HG03159 (cell line): Measurements from ENCODE around the gene ADPRHL1.
"Not testable (repeated sequence)": the region's sequence is repeated elsewhere in the genome, so short reads cannot be mapped to it uniquely, and the experiment has no call there.

ENCODE experiments used
- ATAC-seq: cut with Tn5 transposase; IDR thresholded peaks from one replicate; pipeline ENCODE4 v1.9.1; 2021; ENCODE audit warnings: mild to moderate bottlenecking, moderate library complexity; ENCODE audit not compliant: unreplicated experiment

Gene ADPRHL1

DNA sequence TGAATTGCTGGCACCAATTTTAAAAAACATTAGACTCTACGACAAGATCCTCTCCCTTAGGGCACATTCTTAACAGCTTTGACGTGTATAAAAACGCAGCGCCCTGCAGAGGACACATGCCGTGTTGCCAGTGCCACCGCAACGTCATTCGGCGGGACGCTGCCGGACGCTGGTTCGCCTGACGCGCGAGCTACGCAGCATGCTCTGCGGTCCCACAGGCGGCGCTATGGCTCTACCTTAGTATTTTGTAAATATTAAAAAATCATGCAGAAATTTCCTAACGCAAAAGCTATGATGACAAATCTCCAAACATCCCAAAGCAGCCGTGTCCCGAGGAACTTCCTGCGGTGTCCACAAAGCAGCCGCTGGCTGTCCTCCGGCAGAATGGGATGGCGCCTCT is 4.2 kb upstream of the ADPRHL1 start:
- no peak for ATAC-seq

DNA sequence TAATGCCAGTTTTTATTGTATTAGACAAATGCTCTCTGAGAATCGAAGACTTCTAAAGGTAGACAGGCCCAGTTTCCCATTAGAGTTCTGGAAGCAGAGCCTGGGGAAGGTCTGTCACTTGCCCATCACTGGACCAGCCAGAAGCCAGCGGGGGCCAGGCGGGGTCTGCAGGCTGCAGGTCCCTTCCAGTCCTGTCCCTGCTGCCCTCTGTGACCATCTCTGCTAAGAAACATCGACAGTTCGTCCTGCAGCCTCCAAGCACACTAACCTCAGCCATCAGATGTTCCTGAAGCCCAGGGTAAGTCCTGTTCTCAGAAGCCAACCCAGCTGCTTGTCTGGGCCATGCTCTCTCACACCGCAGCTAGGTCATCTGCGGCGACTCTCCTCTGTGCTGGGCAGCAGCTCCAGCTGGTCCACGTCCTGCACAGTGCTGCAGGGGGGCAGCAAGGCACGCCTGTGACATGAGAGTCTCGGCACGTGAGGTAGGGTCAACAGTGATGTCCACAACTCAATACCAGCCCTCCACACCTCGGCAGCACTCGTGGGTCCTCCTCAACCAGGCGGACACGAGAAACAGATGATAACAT is 2.9 kb upstream of the ADPRHL1 start:
- no peak for ATAC-seq

DNA sequence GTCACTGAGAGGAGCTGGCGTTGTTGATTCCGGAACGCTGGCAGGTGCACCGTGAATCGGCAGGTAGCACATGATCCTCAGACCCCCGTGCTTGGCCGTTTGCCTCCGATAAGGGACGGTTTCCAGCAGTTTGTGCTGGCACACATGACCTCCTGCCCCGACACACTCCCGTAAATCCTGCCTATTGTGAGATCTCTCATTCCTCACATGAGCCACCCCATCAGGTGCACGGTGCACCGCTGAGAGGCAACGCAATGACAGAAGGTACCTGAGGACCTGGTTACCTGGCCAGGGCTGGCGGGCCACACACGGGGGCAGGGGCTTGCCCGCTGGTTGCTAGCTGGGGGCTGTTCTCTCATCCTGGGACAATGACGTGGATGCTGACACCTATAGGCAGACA is 2.1 kb upstream of the ADPRHL1 start:
- no peak for ATAC-seq

DNA sequence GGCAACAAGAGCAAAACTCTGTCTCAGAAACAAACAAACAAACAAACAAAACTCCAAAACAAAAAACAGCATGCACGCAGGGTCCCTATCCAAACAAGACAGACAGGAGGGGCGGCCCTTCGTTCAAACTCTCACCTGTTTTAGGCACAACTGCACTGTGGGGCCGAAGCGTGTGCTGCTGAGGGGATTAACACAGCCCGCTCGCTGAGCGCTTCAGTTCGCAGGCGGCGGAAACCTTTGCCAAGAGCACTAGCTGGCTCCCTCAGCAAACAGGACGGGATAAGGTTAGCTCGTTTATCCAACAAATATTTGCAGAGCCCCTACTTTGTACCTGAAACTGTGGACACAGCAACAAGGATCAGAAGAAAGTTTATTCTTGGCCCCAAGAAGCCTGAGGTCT is 1.6 kb upstream of the ADPRHL1 start:
- no peak for ATAC-seq

GRCh38 chr13:113452466-113452865 is 822 bp downstream of the ADPRHL1 start:
- no peak for ATAC-seq

- ATAC-seq, result no peak
Observed at GRCh38 chr13:113451951-113452421, 1.3 kb downstream of the ADPRHL1 start.

GRCh38 chr13:113450861-113451620 is 2.2 kb downstream of the ADPRHL1 start:
- ATAC-seq, result not testable (repeated sequence)

DNA sequence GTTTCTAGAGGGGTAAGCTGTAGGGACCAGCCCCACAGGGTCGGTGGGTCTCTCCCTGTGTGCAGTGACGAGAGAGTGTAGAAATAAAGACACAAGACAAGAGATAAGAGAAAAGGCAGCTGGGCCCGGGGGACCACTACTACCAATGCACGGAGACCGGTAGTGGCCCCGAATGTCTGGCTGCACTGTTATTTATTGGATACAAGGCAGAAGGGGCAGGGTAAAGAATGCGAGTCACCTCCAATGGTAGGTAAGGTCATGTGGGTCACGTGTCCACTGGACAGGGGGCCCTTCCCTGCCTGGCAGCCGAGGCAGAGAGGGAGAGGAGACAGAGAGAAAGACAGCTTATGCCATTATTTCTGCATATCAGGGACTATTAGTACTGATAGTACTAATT is 2.9 kb downstream of the ADPRHL1 start:
- ATAC-seq, result not testable (repeated sequence)

DNA sequence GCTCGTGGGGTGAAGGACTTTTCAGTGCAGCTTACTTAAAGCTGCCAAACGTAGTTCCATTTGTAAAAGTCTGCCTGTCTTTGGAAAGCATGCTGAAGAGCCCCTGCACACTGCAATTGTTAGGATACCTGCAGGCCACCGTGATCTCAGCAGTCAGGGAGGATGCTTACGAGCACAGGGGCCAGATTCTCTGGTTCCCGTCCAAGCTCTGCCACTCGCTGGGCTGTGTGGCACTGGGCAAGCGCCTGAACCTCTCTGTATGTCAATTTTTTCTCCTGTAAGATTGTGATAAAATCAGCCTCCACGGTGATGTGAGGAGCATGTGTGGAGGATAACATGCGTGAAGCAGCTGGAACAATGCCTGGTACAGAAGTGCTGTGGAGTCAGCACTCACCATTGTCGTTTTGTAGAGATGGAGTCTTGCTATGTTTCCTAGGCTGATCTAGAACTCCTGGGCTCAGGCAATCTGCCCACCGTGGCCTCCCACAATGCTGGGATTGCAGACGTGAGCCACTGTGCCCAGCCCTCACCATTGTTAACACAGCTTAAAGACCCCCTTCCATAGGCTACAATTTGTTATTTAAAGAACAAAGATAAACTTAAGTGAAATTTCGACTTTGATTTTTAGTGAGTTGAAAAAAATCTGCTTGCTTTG is 3.5 kb downstream of the ADPRHL1 start:
- ATAC-seq, result no peak

GRCh38 chr13:113448885-113449692 is 4.2 kb downstream of the ADPRHL1 start:
- ATAC-seq, result no peak

GRCh38 chr13:113448545-113448884 is 4.8 kb downstream of the ADPRHL1 start:
- ATAC-seq, result no peak

GRCh38 chr13:113447596-113447995 is 5.7 kb downstream of the ADPRHL1 start:
- no peak for ATAC-seq

- ATAC-seq, result no peak
Observed at GRCh38 chr13:113446488-113446854, 6.8 kb downstream of the ADPRHL1 start.

DNA sequence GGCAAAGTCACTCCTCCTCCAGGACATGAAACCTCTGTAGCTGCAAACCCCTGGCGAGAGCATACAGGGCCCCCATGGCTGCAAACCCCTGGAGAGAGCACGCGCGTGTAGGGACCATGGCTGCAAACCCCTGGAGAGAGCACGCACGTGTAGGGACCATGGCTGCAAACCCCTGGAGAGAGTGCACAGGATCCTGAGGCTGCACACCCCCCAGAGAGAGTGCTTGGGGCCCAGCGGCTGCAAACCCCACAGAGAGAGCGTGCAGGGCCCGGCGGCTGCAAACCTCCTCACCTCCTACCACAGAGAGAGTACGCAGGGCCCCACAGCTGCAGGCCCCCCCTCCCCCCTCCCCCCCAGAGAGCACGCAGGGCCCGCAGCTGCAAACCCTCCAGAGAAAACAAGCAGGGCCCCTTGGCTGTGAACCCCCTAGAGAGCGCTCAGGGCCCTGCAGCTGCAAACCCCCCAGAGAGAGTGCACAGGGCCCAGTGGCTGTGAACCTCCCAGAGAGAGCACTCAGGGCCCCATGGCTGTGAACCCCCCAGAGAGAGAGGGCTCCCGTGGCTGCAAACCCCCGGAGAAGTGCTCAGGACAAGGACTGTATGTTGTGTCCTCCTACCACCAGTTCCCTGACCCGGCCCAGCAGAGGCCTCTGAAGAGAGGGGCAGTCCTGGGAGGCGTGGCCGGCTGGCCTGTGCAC is 7.3 kb downstream of the ADPRHL1 start:
- ATAC-seq, result peak; percentile 75

GRCh38 chr13:113443991-113444390 is 9.3 kb downstream of the ADPRHL1 start:
- no peak for ATAC-seq

GRCh38 chr13:113442985-113443362 is 10.3 kb downstream of the ADPRHL1 start:
- ATAC-seq, result no peak

DNA sequence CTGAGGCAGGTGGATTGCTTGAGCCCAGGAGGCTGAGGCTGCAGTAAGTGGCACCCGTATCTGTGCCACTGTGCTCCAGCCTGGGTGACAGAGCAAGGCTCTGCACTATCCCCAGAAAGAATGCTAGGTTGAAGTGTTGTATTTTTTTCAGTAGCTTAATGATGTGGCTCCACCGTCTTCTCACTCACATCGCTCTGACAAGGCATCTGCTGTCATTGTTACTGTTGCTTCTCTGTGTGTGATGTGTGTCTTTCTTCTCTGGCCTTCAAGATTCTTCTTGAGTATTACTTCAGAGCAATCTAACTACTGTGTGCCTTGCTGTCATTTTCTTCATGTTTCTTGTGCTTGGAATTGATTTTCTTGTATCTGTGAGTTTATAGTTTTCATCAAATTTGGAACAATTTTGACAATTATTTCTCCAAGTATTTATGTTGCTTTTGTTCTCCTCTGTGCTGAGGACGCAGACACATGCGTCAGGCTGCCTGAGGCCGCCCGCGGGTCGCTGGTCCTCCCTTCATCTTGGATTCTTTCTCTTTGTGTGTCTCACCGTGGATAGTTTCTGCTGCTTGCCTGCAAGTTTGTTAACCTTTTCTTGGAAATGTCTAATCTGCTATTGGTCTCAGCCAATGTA is 10.8 kb downstream of the ADPRHL1 start:
- ATAC-seq, result no peak

- ATAC-seq, result no peak
Observed at GRCh38 chr13:113441661-113442060, 11.6 kb downstream of the ADPRHL1 start.

DNA sequence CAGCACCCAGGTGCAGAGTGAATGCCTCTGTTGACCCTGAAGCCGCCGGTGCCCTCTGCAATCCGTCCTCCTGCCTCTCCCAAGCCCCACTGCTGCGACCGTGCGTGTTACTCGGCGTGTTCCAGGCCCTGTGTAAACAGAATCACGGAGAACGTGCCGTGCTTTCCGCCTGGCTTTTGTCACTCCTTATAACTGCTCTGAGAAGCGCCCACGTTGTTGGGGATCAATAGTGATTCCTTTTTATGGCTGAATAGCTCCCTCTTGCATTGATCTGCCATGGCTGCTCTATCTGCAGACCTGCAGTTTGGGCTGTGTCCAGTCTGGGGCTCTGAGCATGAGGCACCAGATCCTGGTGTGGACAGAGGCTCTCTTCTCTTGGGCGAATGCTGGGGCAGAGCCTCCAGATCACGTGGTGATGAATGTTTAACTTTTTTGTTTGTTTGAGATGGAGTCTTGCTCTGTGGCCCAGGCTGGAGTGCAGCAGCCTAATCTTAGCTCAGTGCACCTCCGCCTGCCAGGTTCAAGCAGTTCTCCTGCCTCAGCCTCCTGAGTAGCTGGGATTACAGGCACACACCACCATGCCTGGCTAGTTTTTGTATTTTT is 15.8 kb downstream of the ADPRHL1 start:
- ATAC-seq, result no peak

- ATAC-seq, result not testable (repeated sequence)
Observed at GRCh38 chr13:113436866-113437265, 16.4 kb downstream of the ADPRHL1 start.
